ENCODE results near the gene GATM. TPM values are rescaled to one million over a fixed set of nuclear protein-coding genes. Genes with fewer than 3 reads are reported as not detected.

GATM gene
- total RNA-seq, 1 experiment from 2014 or later, result 9.5 TPM

- no peaks in the 10 kb centered on the region for H3K36me3 ChIP-seq (ENCODE audit: insufficient read depth, low read length, poor library complexity, severe bottlenecking)
- TF ChIP-seq EZH2 (IDR thresholded peaks at IDR 0.05; ENCODE audit: borderline replicate concordance, low read depth, low read length, poor library complexity, severe bottlenecking) (no peak), CTCF (conservative IDR thresholded peaks at IDR 0.05; ENCODE audit: low read depth, low read length) (no peak)
- no peak overlapping the region for H3K4me3 ChIP-seq (ENCODE audit: low read depth, low read length, poor library complexity, severe bottlenecking)
- intact Hi-C loops (cut with micrococcal nuclease; ENCODE audit: unreplicated experiment), result no loop called here
- CTCF ChIA-PET, result no interaction called here
- peaks cover 20% of the 10 kb centered on the region for H3K27me3 ChIP-seq (replicated peaks; ENCODE audit: insufficient read depth, low read depth, low read length, poor library complexity)
- H3K27ac ChIP-seq (ENCODE audit: low read depth, low read length, poor library complexity, severe bottlenecking), result no peak overlapping the region
- BruUV-seq (replicated peaks), result no TSS peak
- H3K4me1 ChIP-seq (ENCODE audit: insufficient read depth, low read length, poor library complexity, severe bottlenecking), result no peaks in the 10 kb centered on the region
- H3K9me3 ChIP-seq (ENCODE audit: low read depth, low read length, poor library complexity, severe bottlenecking), result no peaks in the 10 kb centered on the region
- no peak for DNase-seq (ENCODE audit: low spot score)
- POLR2A ChIA-PET (ENCODE audit: low non-redundant PET), result no interaction called here
Measured at GRCh38 chr15:45386420-45386819, 8.1 kb upstream of the GATM start.

- peaks cover 25% of the 10 kb centered on the region for H3K27me3 ChIP-seq (replicated peaks; ENCODE audit: insufficient read depth, low read depth, low read length, poor library complexity)
- no peaks in the 10 kb centered on the region for H3K9me3 ChIP-seq (ENCODE audit: low read depth, low read length, poor library complexity, severe bottlenecking)
- TF ChIP-seq EZH2 (IDR thresholded peaks at IDR 0.05; ENCODE audit: borderline replicate concordance, low read depth, low read length, poor library complexity, severe bottlenecking) (no peak), CTCF (conservative IDR thresholded peaks at IDR 0.05; ENCODE audit: low read depth, low read length) (no peak)
- no peaks in the 10 kb centered on the region for H3K4me1 ChIP-seq (ENCODE audit: insufficient read depth, low read length, poor library complexity, severe bottlenecking)
- no TSS peak for BruUV-seq (replicated peaks)
- no peak overlapping the region for H3K4me3 ChIP-seq (ENCODE audit: low read depth, low read length, poor library complexity, severe bottlenecking)
- no peak overlapping the region for H3K27ac ChIP-seq (ENCODE audit: low read depth, low read length, poor library complexity, severe bottlenecking)
- POLR2A ChIA-PET (ENCODE audit: low non-redundant PET), result no interaction called here
- CTCF ChIA-PET, result no interaction called here
- no peaks in the 10 kb centered on the region for H3K36me3 ChIP-seq (ENCODE audit: insufficient read depth, low read length, poor library complexity, severe bottlenecking)
- intact Hi-C loops (cut with micrococcal nuclease; ENCODE audit: unreplicated experiment), result no loop called here
- DNase-seq (ENCODE audit: low spot score), result no peak
Measured at GRCh38 chr15:45385590-45385989, 7.2 kb upstream of the GATM start.

- intact Hi-C loops (cut with micrococcal nuclease; ENCODE audit: unreplicated experiment), result no loop called here
- Histone ChIP-seq H3K4me3 (ENCODE audit: low read depth, low read length, poor library complexity, severe bottlenecking) (no peak overlapping the region), H3K4me1 (ENCODE audit: insufficient read depth, low read length, poor library complexity, severe bottlenecking) (no peaks in the 10 kb centered on the region), H3K9me3 (ENCODE audit: low read depth, low read length, poor library complexity, severe bottlenecking) (no peaks in the 10 kb centered on the region), H3K27ac (ENCODE audit: low read depth, low read length, poor library complexity, severe bottlenecking) (no peak overlapping the region), H3K27me3 (replicated peaks; ENCODE audit: insufficient read depth, low read depth, low read length, poor library complexity) (peaks cover 28% of the 10 kb centered on the region), H3K36me3 (ENCODE audit: insufficient read depth, low read length, poor library complexity, severe bottlenecking) (no peaks in the 10 kb centered on the region)
- ChIA-PET POLR2A (ENCODE audit: low non-redundant PET) (no interaction called here), CTCF (no interaction called here)
- BruUV-seq (replicated peaks), result no TSS peak
- no peak for DNase-seq (ENCODE audit: low spot score)
- no peak for TF ChIP-seq EZH2 (IDR thresholded peaks at IDR 0.05; ENCODE audit: borderline replicate concordance, low read depth, low read length, poor library complexity, severe bottlenecking)
- TF ChIP-seq CTCF (conservative IDR thresholded peaks at IDR 0.05; ENCODE audit: low read depth, low read length), result no peak
Measured at GRCh38 chr15:45384700-45385099, 6.4 kb upstream of the GATM start.
